RWPE1 (cell line): ENCODE measurements around the gene C1orf198.

Experiments used
- CTCF ChIA-PET: fragments of 350-600 bp; sonication (Branson Sonifier 250); formaldehyde crosslinking; extraction: SDS; loops from one replicate; lab custom pipeline; 2021; lab: Yijun Ruan, JAX
- POLR2A ChIA-PET: fragments of 400-600 bp; formaldehyde crosslinking; extraction: SDS; loops from one replicate; lab custom pipeline; 2020; ENCODE audit warnings: antibody characterized with exemption; ENCODE audit not compliant: low non-redundant PET; lab: Yijun Ruan, JAX
- DNase-seq: peaks from one replicate; pipeline ENCODE4 v3.0.0; 2012; ENCODE audit warnings: low spot score
- H3K27ac ChIP-seq: fragments of 450-650 bp; 2 replicates; pipeline ENCODE4 v1.5.1; 2017
- CTCF ChIP-seq: fragments of 450-650 bp; conservative IDR thresholded peaks from 2 replicates; pipeline ENCODE4 v1.5.1; 2017; ENCODE audit warnings: low read depth, mild to moderate bottlenecking

The C1orf198 gene

GRCh38 chr1:230816018-230816417 is 52.3 kb downstream of the C1orf198 start:
- ChIA-PET CTCF (no interaction called here), POLR2A (no interaction called here)
- no peak for DNase-seq
- no peak overlapping the region for H3K27ac ChIP-seq
- no peak for TF ChIP-seq CTCF

- no peak overlapping the region for H3K27ac ChIP-seq
- TF ChIP-seq CTCF, result no peak
- CTCF ChIA-PET, result no interaction called here
- no peak for DNase-seq
- POLR2A ChIA-PET, result no interaction called here
Measured at GRCh38 chr1:230814949-230815692, 53.2 kb downstream of the C1orf198 start.

GRCh38 chr1:230812568-230812967 is 55.8 kb downstream of the C1orf198 start:
- no peak for DNase-seq
- ChIA-PET CTCF (no interaction called here), POLR2A (no interaction called here)
- H3K27ac ChIP-seq, result no peak overlapping the region
- TF ChIP-seq CTCF, result no peak

GRCh38 chr1:230809256-230809990 is 58.9 kb downstream of the C1orf198 start:
- ChIA-PET POLR2A (no interaction called here), CTCF (interaction anchor here (0.7 kb wide), 1 partner anchor 541 kb away, joined by 3 read pairs; no protein-coding TSS in a partner anchor)
- DNase-seq, result no peak
- H3K27ac ChIP-seq, result no peak overlapping the region
- TF ChIP-seq CTCF, result no peak

GRCh38 chr1:230808281-230808872 is 59.9 kb downstream of the C1orf198 start:
- CTCF ChIA-PET, result interaction anchor here (0.5 to 0.6 kb wide), 3 partner anchors 29 to 182 kb away, joined by 3 read pairs; no protein-coding TSS in a partner anchor
- POLR2A ChIA-PET, result no interaction called here
- H3K27ac ChIP-seq, result no peak overlapping the region

More at GRCh38 chr1:230808281-230808872, 59.9 kb downstream of the C1orf198 start:
- TF ChIP-seq CTCF, result no peak
- DNase-seq, result no peak
